ENCODE measurements around the gene ANKRD34A.

The ANKRD34A gene

DNA sequence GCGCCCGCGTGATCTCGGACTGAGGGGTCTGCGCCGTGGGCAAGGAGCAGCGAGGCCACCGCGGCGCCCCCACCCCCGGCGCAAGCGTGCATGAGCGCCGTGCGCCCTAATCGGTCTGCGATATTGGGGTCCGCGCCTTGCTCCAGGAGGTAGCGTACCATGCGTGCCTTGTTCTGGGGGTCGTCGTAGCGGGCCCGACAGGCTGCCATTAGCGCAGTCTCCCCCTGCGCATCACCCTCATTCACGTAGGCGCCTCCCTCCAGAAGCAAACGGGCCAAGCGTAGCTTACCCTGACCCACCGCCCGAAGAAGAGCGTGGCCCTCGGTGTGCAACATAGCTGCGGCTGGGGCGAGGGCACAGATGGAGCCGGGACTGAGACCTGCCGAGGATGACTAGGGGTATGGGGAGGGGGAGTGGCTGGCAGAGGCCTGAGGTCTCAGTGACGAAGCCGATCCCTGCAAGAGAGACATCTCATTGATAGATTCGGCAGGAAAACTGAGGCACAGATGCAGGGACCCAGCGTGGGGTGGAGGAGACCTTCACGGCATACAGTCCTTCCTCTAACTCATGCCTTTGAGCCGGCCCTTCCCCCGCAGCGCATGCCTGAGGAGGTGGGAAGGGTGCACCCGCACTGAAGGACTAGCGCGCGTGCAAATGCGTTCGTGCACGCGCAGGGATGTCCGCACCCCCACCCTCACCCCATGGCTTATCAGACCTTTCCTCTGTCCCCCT lies 2.8 kb downstream of the ANKRD34A start:
- Histone ChIP-seq H3K27me3 (ENCODE audit: low read depth, low read length) (peaks cover 4% of the 10 kb centered on the region), H3K27ac (ENCODE audit: low read length) (peak overlapping the region; percentile 63), H3K4me1 (ENCODE audit: control insufficient read depth in 1 of 2, insufficient read depth in 2 of 2, low read length in 2 of 2) (peaks cover 23 to 53% of the 10 kb centered on the region in 2 donors)

GRCh38 chr1:145961109-145961424 lies 3.3 kb downstream of the ANKRD34A start:
- Histone ChIP-seq H3K9me3 (ENCODE audit: control insufficient read depth in 1 of 2, low read length in 2 of 2) (no peaks in the 10 kb centered on the region), H3K27me3 (ENCODE audit: low read depth, low read length) (peaks cover 4% of the 10 kb centered on the region), H3K4me3 (ENCODE audit: low read depth in 1 of 2, low read length in 2 of 2) (peak overlapping the region; percentile 80 to 81), H3K36me3 (ENCODE audit: control insufficient read depth in 1 of 2, insufficient read depth in 2 of 2, low read length in 2 of 2) (no peaks in the 10 kb centered on the region), H3K4me1 (ENCODE audit: control insufficient read depth in 1 of 2, insufficient read depth in 2 of 2, low read length in 2 of 2) (peaks cover 25 to 57% of the 10 kb centered on the region in 2 donors), H3K27ac (ENCODE audit: low read length) (peak overlapping the region; percentile 81)

More for the DNA sequence above, 2.8 kb downstream of the ANKRD34A start:
- Histone ChIP-seq H3K4me3 (ENCODE audit: low read depth in 1 of 2, low read length in 2 of 2) (peak overlapping the region; percentile 80 to 81), H3K9me3 (ENCODE audit: control insufficient read depth in 1 of 2, low read length in 2 of 2) (no peaks in the 10 kb centered on the region), H3K36me3 (ENCODE audit: control insufficient read depth in 1 of 2, insufficient read depth in 2 of 2, low read length in 2 of 2) (no peaks in the 10 kb centered on the region)

DNA sequence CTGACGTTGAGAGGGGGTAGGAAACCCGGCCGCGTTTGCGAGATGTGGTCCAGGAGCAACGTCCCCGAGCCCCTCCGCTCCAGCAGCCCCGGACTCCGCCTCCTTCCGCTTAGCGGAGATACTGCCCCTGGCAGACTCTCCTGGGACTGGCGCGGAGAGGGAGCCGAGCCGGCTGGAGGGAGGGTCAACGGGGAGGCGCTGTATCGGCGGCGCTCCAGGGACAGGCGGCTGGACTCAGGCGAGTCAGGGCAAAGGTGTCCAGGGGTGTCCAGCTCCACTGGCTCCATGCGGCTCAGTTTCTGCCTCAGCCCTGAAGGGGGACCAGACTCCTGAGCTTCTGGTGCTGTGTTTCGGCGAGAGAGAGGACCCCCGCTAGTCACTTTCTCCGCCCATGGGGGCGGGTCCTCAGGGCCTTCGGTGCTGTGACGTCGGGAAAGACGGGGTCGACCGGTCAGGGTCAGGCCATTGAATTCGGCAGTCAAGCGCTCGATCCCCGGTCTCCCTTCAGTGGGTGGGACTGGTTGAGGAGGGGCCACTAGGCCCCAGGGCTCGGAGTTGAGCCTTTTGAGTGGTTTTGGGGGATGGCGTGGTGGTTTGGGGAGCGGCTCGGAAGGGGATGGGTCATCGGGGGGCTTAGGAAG lies 3.8 kb downstream of the ANKRD34A start:
- Histone ChIP-seq H3K4me3 (ENCODE audit: low read depth in 1 of 2, low read length in 2 of 2) (peak overlapping the region; percentile 80 to 81), H3K9me3 (ENCODE audit: control insufficient read depth in 1 of 2, low read length in 2 of 2) (no peaks in the 10 kb centered on the region), H3K36me3 (ENCODE audit: control insufficient read depth in 1 of 2, insufficient read depth in 2 of 2, low read length in 2 of 2) (no peaks in the 10 kb centered on the region), H3K27ac (ENCODE audit: low read length) (peak overlapping the region; percentile 81), H3K4me1 (ENCODE audit: control insufficient read depth in 1 of 2, insufficient read depth in 2 of 2, low read length in 2 of 2) (peaks cover 30 to 62% of the 10 kb centered on the region in 2 donors), H3K27me3 (ENCODE audit: low read depth, low read length) (peaks cover 4% of the 10 kb centered on the region)

DNA sequence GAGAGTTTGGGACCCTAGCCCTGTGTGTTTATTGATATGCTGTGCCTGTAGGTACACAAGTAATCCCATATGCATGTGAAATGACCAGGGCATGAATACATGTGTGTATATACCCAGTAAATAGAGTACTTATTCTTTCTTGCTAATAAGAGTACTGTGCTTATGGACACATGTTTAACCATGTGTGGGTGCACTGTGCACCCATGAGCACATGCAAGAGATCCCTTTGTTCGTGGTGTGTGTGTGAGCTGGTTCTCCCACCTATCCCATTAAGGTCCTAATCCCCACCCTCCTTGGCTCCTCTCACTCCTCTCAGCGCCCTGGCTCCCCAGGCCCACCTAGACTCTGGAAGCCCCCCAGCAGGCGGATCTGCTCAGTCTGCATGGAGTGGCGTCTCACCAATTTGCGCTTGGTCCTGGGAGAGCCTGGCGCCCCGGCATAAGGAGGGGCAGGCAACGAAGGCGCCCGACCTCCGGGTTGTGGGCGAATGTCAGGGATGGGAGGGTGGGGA lies 4.4 kb downstream of the ANKRD34A start:
- no peaks in the 10 kb centered on the region for H3K9me3 ChIP-seq (ENCODE audit: control insufficient read depth in 1 of 2, low read length in 2 of 2)
- no peaks in the 10 kb centered on the region for H3K36me3 ChIP-seq (ENCODE audit: control insufficient read depth in 1 of 2, insufficient read depth in 2 of 2, low read length in 2 of 2)
- H3K27ac ChIP-seq (ENCODE audit: low read length) = peak overlapping the region; percentile 35
- peak overlapping the region; percentile 80 to 81 for H3K4me3 ChIP-seq (ENCODE audit: low read depth in 1 of 2, low read length in 2 of 2)
- H3K27me3 ChIP-seq (ENCODE audit: low read depth, low read length) = peaks cover 4% of the 10 kb centered on the region
- H3K4me1 ChIP-seq (ENCODE audit: control insufficient read depth in 1 of 2, insufficient read depth in 2 of 2, low read length in 2 of 2) = peaks cover 33 to 62% of the 10 kb centered on the region in 2 donors

DNA sequence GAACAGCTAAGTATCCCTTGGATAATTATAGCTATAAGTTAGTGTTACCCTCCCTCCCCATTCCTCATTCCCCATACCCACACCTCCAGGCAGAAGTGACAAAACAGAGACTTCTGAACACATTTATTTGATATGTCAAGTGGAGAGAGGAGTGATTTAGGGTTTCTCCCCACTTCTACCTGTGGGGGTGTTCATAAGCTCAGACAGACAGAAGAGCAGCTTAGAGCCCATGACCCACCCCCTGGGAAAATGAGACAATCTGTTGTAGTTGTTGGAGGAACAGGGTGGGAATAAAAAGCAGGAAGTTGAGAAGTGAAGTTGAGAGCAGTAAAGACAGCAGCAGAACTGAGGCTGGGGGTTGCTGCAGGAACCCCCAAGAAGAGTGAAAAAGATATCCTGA lies 5.0 kb downstream of the ANKRD34A start:
- peaks cover 33 to 68% of the 10 kb centered on the region in 2 donors for H3K4me1 ChIP-seq (ENCODE audit: control insufficient read depth in 1 of 2, insufficient read depth in 2 of 2, low read length in 2 of 2)
- H3K27ac ChIP-seq (ENCODE audit: low read length) = no peak overlapping the region
- no peaks in the 10 kb centered on the region for H3K36me3 ChIP-seq (ENCODE audit: control insufficient read depth in 1 of 2, insufficient read depth in 2 of 2, low read length in 2 of 2)
- no peaks in the 10 kb centered on the region for H3K9me3 ChIP-seq (ENCODE audit: control insufficient read depth in 1 of 2, low read length in 2 of 2)
- H3K4me3 ChIP-seq (ENCODE audit: low read depth in 1 of 2, low read length in 2 of 2) = no peak overlapping the region
- peaks cover 4% of the 10 kb centered on the region for H3K27me3 ChIP-seq (ENCODE audit: low read depth, low read length)

DNA sequence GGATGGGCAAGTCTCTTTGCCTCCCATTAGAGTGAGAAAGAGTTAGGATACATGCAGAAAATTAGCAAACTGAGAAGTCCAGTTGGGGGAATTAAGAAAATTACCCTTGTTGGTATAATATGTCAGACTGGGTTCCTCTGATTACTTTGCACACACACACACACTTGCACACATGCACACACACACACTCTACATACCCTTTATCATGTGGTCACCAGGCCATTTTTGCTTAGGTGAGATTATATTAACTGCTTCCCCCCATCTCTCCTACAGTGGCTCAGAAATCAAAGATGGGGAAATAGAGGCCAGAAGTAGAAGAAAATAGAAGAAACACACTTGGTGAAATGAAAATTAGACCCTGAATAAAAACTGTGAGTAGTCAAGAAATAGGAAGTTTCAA lies 5.6 kb downstream of the ANKRD34A start:
- H3K9me3 ChIP-seq (ENCODE audit: control insufficient read depth in 1 of 2, low read length in 2 of 2) = no peaks in the 10 kb centered on the region
- no peak overlapping the region for H3K4me3 ChIP-seq (ENCODE audit: low read depth in 1 of 2, low read length in 2 of 2)
- peaks cover 30 to 69% of the 10 kb centered on the region in 2 donors for H3K4me1 ChIP-seq (ENCODE audit: control insufficient read depth in 1 of 2, insufficient read depth in 2 of 2, low read length in 2 of 2)
- H3K27ac ChIP-seq (ENCODE audit: low read length) = no peak overlapping the region
- H3K27me3 ChIP-seq (ENCODE audit: low read depth, low read length) = peaks cover 4% of the 10 kb centered on the region
- H3K36me3 ChIP-seq (ENCODE audit: control insufficient read depth in 1 of 2, insufficient read depth in 2 of 2, low read length in 2 of 2) = no peaks in the 10 kb centered on the region

- Histone ChIP-seq H3K27ac (ENCODE audit: low read length) (peak within 1 kb of the TSS; percentile 98), H3K4me1 (ENCODE audit: control insufficient read depth in 1 of 2, insufficient read depth in 2 of 2, low read length in 2 of 2) (peaks cover 19 to 61% of the 10 kb centered on the region in 2 donors), H3K27me3 (ENCODE audit: low read depth, low read length) (peaks cover 4% of the 10 kb centered on the region), H3K36me3 (ENCODE audit: control insufficient read depth in 1 of 2, insufficient read depth in 2 of 2, low read length in 2 of 2) (no peaks in the 10 kb centered on the region), H3K4me3 (ENCODE audit: low read depth in 1 of 2, low read length in 2 of 2) (peak within 1 kb of the TSS; percentile 67 to 83), H3K9me3 (ENCODE audit: control insufficient read depth in 1 of 2, low read length in 2 of 2) (no peaks in the 10 kb centered on the region)
These were observed 6.7 kb downstream of the ANKRD34A start, which contains the start of gene LIX1L for GRCh38 chr1:145957443-145958319. Gene LIX1L, minus strand, starts transcription at chr1:145958017. Its CDS starts 90 bp downstream, at chr1:145957927.

- peaks cover 18 to 62% of the 10 kb centered on the region in 2 donors for H3K4me1 ChIP-seq (ENCODE audit: control insufficient read depth in 1 of 2, insufficient read depth in 2 of 2, low read length in 2 of 2)
- no peaks in the 10 kb centered on the region for H3K9me3 ChIP-seq (ENCODE audit: control insufficient read depth in 1 of 2, low read length in 2 of 2)
- H3K27ac ChIP-seq (ENCODE audit: low read length) = peak overlapping the region; percentile 98
- H3K4me3 ChIP-seq (ENCODE audit: low read depth in 1 of 2, low read length in 2 of 2) = peak overlapping the region; percentile 67 to 83
- H3K36me3 ChIP-seq (ENCODE audit: control insufficient read depth in 1 of 2, insufficient read depth in 2 of 2, low read length in 2 of 2) = no peaks in the 10 kb centered on the region
- H3K27me3 ChIP-seq (ENCODE audit: low read depth, low read length) = peaks cover 4% of the 10 kb centered on the region
These were observed 7.5 kb downstream of the ANKRD34A start for GRCh38 chr1:145956781-145957442.

DNA sequence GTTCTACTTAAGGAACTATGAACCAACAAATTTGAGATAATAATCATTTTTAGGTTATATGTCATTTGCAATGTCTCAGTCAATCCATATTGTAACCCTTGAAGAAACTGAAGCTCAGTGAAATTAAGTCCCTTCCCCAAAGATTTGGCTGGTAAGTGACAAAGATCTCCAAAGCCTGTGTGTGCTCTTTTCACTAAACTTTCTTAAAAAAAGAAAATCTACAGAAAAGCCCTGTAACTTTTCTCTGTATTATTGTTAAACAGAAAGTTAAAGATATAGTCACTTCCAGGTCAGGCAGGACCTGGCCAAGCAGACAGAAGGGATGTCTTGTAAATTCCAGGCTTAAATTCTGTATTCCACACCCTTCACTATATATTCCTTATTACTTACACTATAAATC lies 8.0 kb downstream of the ANKRD34A start:
- H3K4me3 ChIP-seq (ENCODE audit: low read depth in 1 of 2, low read length in 2 of 2) = peak overlapping the region; percentile 67 to 83
- H3K27me3 ChIP-seq (ENCODE audit: low read depth, low read length) = peaks cover 4% of the 10 kb centered on the region
- H3K27ac ChIP-seq (ENCODE audit: low read length) = peak overlapping the region; percentile 98
- H3K9me3 ChIP-seq (ENCODE audit: control insufficient read depth in 1 of 2, low read length in 2 of 2) = no peaks in the 10 kb centered on the region
- H3K4me1 ChIP-seq (ENCODE audit: control insufficient read depth in 1 of 2, insufficient read depth in 2 of 2, low read length in 2 of 2) = peaks cover 18 to 66% of the 10 kb centered on the region in 2 donors
- H3K36me3 ChIP-seq (ENCODE audit: control insufficient read depth in 1 of 2, insufficient read depth in 2 of 2, low read length in 2 of 2) = no peaks in the 10 kb centered on the region

- peak overlapping the region; percentile 98 for H3K27ac ChIP-seq (ENCODE audit: low read length)
- peak overlapping the region; percentile 6 to 24 for H3K4me3 ChIP-seq (ENCODE audit: low read depth in 1 of 2, low read length in 2 of 2)
- H3K4me1 ChIP-seq (ENCODE audit: control insufficient read depth in 1 of 2, insufficient read depth in 2 of 2, low read length in 2 of 2) = peaks cover 18 to 60% of the 10 kb centered on the region in 2 donors
- no peaks in the 10 kb centered on the region for H3K36me3 ChIP-seq (ENCODE audit: control insufficient read depth in 1 of 2, insufficient read depth in 2 of 2, low read length in 2 of 2)
- H3K9me3 ChIP-seq (ENCODE audit: control insufficient read depth in 1 of 2, low read length in 2 of 2) = no peaks in the 10 kb centered on the region
- H3K27me3 ChIP-seq (ENCODE audit: low read depth, low read length) = no peaks in the 10 kb centered on the region
These were observed 8.9 kb downstream of the ANKRD34A start for GRCh38 chr1:145955436-145955835.
